GM12801 (cell line): ENCODE data around the gene PEF1.
A peak's percentile ranks its signal among the peaks of the same experiment; 100 is the strongest.

ENCODE experiments used
- TF ChIP-seq, protein P1 (sequence below): IDR thresholded peaks from one replicate; pipeline ENCODE4 v1.5.1; 2011; ENCODE audit warnings: control low read depth; ENCODE audit not compliant: insufficient read length; ENCODE audit errors: extremely low read depth

The PEF1 gene

DNA sequence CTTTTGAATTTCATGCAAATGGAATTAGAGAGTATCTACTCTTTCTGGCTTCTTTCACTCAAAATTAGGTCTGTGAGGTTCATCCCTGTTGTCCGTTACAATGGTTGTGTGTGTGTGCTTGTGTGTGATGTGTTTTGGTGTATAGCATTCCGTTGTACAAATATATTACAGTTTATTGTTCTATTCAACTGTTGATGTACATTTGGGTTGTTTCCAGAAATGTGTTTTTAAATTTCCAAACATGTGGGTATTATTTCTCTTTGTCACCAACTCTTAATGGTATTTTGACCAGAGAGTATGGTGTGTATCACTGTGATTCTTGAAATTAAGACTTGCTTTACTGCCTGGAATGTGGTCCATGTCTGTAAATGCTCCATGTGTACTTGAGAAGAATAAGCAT is 44.0 kb downstream of the PEF1 start:
- TF ChIP-seq, protein P1, sequence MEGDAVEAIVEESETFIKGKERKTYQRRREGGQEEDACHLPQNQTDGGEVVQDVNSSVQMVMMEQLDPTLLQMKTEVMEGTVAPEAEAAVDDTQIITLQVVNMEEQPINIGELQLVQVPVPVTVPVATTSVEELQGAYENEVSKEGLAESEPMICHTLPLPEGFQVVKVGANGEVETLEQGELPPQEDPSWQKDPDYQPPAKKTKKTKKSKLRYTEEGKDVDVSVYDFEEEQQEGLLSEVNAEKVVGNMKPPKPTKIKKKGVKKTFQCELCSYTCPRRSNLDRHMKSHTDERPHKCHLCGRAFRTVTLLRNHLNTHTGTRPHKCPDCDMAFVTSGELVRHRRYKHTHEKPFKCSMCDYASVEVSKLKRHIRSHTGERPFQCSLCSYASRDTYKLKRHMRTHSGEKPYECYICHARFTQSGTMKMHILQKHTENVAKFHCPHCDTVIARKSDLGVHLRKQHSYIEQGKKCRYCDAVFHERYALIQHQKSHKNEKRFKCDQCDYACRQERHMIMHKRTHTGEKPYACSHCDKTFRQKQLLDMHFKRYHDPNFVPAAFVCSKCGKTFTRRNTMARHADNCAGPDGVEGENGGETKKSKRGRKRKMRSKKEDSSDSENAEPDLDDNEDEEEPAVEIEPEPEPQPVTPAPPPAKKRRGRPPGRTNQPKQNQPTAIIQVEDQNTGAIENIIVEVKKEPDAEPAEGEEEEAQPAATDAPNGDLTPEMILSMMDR = no peak

- TF ChIP-seq, protein P1 = no peak
These were observed 45.7 kb downstream of the PEF1 start for GRCh38 chr1:31598980-31599379.

GRCh38 chr1:31596737-31597097 is 48.0 kb downstream of the PEF1 start:
- TF ChIP-seq, protein P1 = no peak

- TF ChIP-seq, protein P1 = no peak
These were observed 48.6 kb downstream of the PEF1 start for GRCh38 chr1:31595836-31596736.

GRCh38 chr1:31593770-31594632 is 50.7 kb downstream of the PEF1 start:
- TF ChIP-seq, protein P1 = peak; percentile 35

DNA sequence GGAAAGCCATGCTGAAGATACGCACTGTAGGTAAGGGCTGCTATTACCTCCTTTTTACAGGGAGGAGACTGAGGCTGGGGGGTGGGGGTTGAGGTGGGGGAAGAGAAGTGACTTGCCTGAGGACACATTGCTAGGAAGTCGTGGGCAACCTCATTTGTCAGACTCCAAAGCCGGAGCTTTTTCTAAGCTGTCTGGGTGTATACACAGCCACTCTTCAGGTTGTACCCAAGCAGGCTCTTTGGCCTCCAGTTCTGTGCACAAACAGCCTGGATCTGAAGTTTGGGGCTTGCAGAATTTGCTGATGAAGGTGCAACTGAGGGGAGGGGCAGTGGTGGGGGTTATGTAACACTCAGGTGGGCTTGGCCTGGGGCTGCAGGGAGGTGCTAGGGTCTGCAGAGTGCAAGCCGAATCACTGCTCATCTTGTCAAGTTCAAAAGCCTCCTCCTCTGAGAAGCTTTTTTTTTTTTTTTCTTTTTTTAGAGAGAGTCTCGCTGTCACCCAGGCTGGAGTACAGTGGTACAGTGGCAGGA is 51.5 kb downstream of the PEF1 start:
- TF ChIP-seq, protein P1 = no peak

GRCh38 chr1:31592132-31592531 is 52.5 kb downstream of the PEF1 start:
- TF ChIP-seq, protein P1 = no peak
